DMS114 treated with DMSO at 0.1 percent for 48 hours (cell line): ENCODE data around the gene SOX15.
"Not testable (repeated sequence)": the region's sequence is repeated elsewhere in the genome, so short reads cannot be mapped to it uniquely, and the experiment has no call there.

Source experiments
- DNase-seq: peaks from one replicate; lab custom pipeline; 2025; ENCODE audit not compliant: unreplicated experiment; lab: John Stamatoyannopoulos, UW

SOX15 gene

GRCh38 chr17:7589891-7590691 lies at the start of gene SOX15:
Gene SOX15, minus strand, starts transcription at chr17:7590094. Its CDS starts 418 bp downstream, at chr17:7589676.
- DNase-seq, result no peak

GRCh38 chr17:7636163-7636562 lies 46.3 kb upstream of the SOX15 start:
- DNase-seq, result no peak

- peak; percentile 35 for DNase-seq
These were observed 44.5 kb upstream of the SOX15 start for GRCh38 chr17:7634384-7634783.

GRCh38 chr17:7633093-7633492 lies 43.2 kb upstream of the SOX15 start:
- DNase-seq, result no peak

- peak; percentile 45 for DNase-seq
These were observed 42.6 kb upstream of the SOX15 start for GRCh38 chr17:7632492-7632894.

- DNase-seq, result no peak
These were observed 41.8 kb upstream of the SOX15 start for GRCh38 chr17:7631398-7632380.

- no peak for DNase-seq
These were observed 40.2 kb upstream of the SOX15 start, which contains the start of gene SHBG for GRCh38 chr17:7629939-7630571. Gene SHBG, plus strand, starts transcription at chr17:7630135. Its CDS starts 38 bp downstream, at chr17:7630173.

GRCh38 chr17:7627250-7628121 lies 37.6 kb upstream of the SOX15 start, which contains the start of gene SAT2:
Gene SAT2, minus strand, starts transcription at chr17:7627821. Its CDS starts 186 bp downstream, at chr17:7627635.
- peak; percentile 77 for DNase-seq

- no peak for DNase-seq
These were observed 37.0 kb upstream of the SOX15 start for GRCh38 chr17:7626956-7627249.

- no peak for DNase-seq
These were observed 36.4 kb upstream of the SOX15 start for GRCh38 chr17:7626307-7626706.

- DNase-seq, result not testable (repeated sequence)
These were observed 35.9 kb upstream of the SOX15 start for GRCh38 chr17:7625749-7626148.

- no peak for DNase-seq
These were observed 33.8 kb upstream of the SOX15 start for GRCh38 chr17:7623661-7624060.

GRCh38 chr17:7620835-7621234 lies 30.9 kb upstream of the SOX15 start:
- DNase-seq, result no peak

GRCh38 chr17:7618608-7619007 lies 28.7 kb upstream of the SOX15 start:
- no peak for DNase-seq

GRCh38 chr17:7615265-7615747 lies 25.4 kb upstream of the SOX15 start:
- DNase-seq, result no peak

GRCh38 chr17:7614425-7615264 lies 24.8 kb upstream of the SOX15 start, which contains the start of gene FXR2:
Gene FXR2, minus strand, starts transcription at chr17:7614897. Its CDS starts 365 bp downstream, at chr17:7614532.
- peak; percentile 99 for DNase-seq

- no peak for DNase-seq
These were observed 24.0 kb upstream of the SOX15 start for GRCh38 chr17:7613769-7614424.

GRCh38 chr17:7612294-7612640 lies 22.4 kb upstream of the SOX15 start:
- DNase-seq, result no peak
